Left ventricle myocardium inferior (tissue), 1 donor: ENCODE results near the gene RPEL1. TPM values are rescaled to one million over a fixed set of nuclear protein-coding genes. Genes with fewer than 3 reads are reported as not detected.
"Not testable (repeated sequence)": the region's sequence is repeated elsewhere in the genome, so short reads cannot be mapped to it uniquely, and the experiment has no call there.

Experiments
- DNase-seq: peaks from one replicate; pipeline ENCODE4 v3.0.0-alpha.2; 2020
- H3K27ac ChIP-seq: fragments of 200-600 bp; replicated peaks from 2 replicates; pipeline ENCODE4 v1.8.0; 2021
- H3K27me3 ChIP-seq: fragments of 200-600 bp; 2 replicates; pipeline ENCODE4 v1.8.0; 2021; ENCODE audit warnings: low read depth
- H3K36me3 ChIP-seq: fragments of 200-600 bp; 2 replicates; pipeline ENCODE4 v1.8.0; 2021
- H3K4me1 ChIP-seq: fragments of 200-600 bp; 2 replicates; pipeline ENCODE4 v1.8.0; 2021
- H3K4me3 ChIP-seq: fragments of 200-600 bp; 2 replicates; pipeline ENCODE4 v1.8.0; 2021; ENCODE audit warnings: mild to moderate bottlenecking, moderate library complexity
- H3K9me3 ChIP-seq: fragments of 200-600 bp; replicated peaks from 2 replicates; pipeline ENCODE4 v1.8.0; 2021
- CTCF ChIP-seq: fragments of 200-600 bp; IDR thresholded peaks from 2 replicates; pipeline ENCODE4 v1.8.0; 2021; ENCODE audit warnings: antibody characterized with exemption, mild to moderate bottlenecking, borderline replicate concordance
- intact Hi-C: fragments of 100-400 bp; cut with micrococcal nuclease; formaldehyde crosslinking; loops from one replicate; pipeline ENCODE4 v1.11.0; 2022
- total RNA-seq: library from RNA; stranded (reverse); fragmentation: NEBNext Ultra II Directional; extraction: Animal tissue kit (Norgen Biotek cat#: 25700); gene quantifications from one replicate; pipeline ENCODE4 v1.2.1, GENCODE V29; 2021
- donor health status: DM: no; HTN: yes; CAD: no; lungs with severe emphysema.

The RPEL1 gene
- total RNA-seq, 1 donor from 2014 or later = not detected

GRCh38 chr10:103215601-103216000 is 30.1 kb upstream of the RPEL1 start:
- TF ChIP-seq CTCF = no peak

GRCh38 chr10:103216362-103216761 is 29.3 kb upstream of the RPEL1 start:
- H3K27me3 ChIP-seq, H3K27ac ChIP-seq, H3K4me1 ChIP-seq, intact Hi-C loops, DNase-seq, H3K36me3 ChIP-seq, H3K9me3 ChIP-seq, H3K4me3 ChIP-seq: not testable (repeated sequence)

More at GRCh38 chr10:103215601-103216000, 30.1 kb upstream of the RPEL1 start:
- H3K27ac ChIP-seq = no peak overlapping the region
- peaks cover 8% of the 10 kb centered on the region for H3K9me3 ChIP-seq
- intact Hi-C loops = no loop called here
- no peak overlapping the region for H3K4me3 ChIP-seq
- DNase-seq = no peak
- no peaks in the 10 kb centered on the region for H3K27me3 ChIP-seq
- no peaks in the 10 kb centered on the region for H3K36me3 ChIP-seq
- no peaks in the 10 kb centered on the region for H3K4me1 ChIP-seq

GRCh38 chr10:103224133-103224532 is 21.6 kb upstream of the RPEL1 start:
- no peaks in the 10 kb centered on the region for H3K27me3 ChIP-seq
- intact Hi-C loops = no loop called here
- H3K9me3 ChIP-seq = peaks cover 37% of the 10 kb centered on the region
- DNase-seq = no peak
- TF ChIP-seq CTCF = no peak
- H3K4me1 ChIP-seq = peaks cover 14% of the 10 kb centered on the region
- H3K4me3 ChIP-seq = no peak overlapping the region
- no peak overlapping the region for H3K27ac ChIP-seq
- H3K36me3 ChIP-seq = peaks cover 8% of the 10 kb centered on the region

- H3K4me1 ChIP-seq = peaks cover 18% of the 10 kb centered on the region
- H3K27ac ChIP-seq, H3K36me3 ChIP-seq, H3K27me3 ChIP-seq, H3K4me3 ChIP-seq, DNase-seq, intact Hi-C loops: not testable (repeated sequence)
- peaks cover 37% of the 10 kb centered on the region for H3K9me3 ChIP-seq
Measured at GRCh38 chr10:103224721-103225120, 21.0 kb upstream of the RPEL1 start.

GRCh38 chr10:103225939-103226338 is 19.7 kb upstream of the RPEL1 start:
- H3K4me3 ChIP-seq = no peak overlapping the region
- peaks cover 30% of the 10 kb centered on the region for H3K4me1 ChIP-seq
- intact Hi-C loops = no loop called here
- peaks cover 8% of the 10 kb centered on the region for H3K36me3 ChIP-seq
- peaks cover 37% of the 10 kb centered on the region for H3K9me3 ChIP-seq
- no peak for DNase-seq
- no peaks in the 10 kb centered on the region for H3K27me3 ChIP-seq
- TF ChIP-seq CTCF = no peak
- no peak overlapping the region for H3K27ac ChIP-seq

GRCh38 chr10:103227416-103227815 is 18.3 kb upstream of the RPEL1 start:
- no peak for DNase-seq
- peak overlapping the region; percentile 74 for H3K27ac ChIP-seq
- H3K36me3 ChIP-seq = peaks cover 8% of the 10 kb centered on the region
- no peak for TF ChIP-seq CTCF
- H3K4me3 ChIP-seq = no peak overlapping the region
- intact Hi-C loops = no loop called here
- H3K4me1 ChIP-seq = peaks cover 45% of the 10 kb centered on the region
- H3K27me3 ChIP-seq = no peaks in the 10 kb centered on the region
- H3K9me3 ChIP-seq = peaks cover 29% of the 10 kb centered on the region
